HCT116 (cell line): Measurements from ENCODE around the gene POLG. TPM values are rescaled to one million over a fixed set of nuclear protein-coding genes. Genes with fewer than 3 reads are reported as not detected.

ENCODE experiments used
- ATAC-seq: fragments of 200-7000 bp; cut with Tn5 transposase; 2 replicates; pipeline ENCODE4 v1.9.1; 2020; ENCODE audit warnings: mild to moderate bottlenecking, moderate library complexity
- BruUV-seq: library from RNA; stranded (reverse); fragments of 400-500 nt; replicated peaks from 2 replicates; lab custom pipeline; 2021; lab: Mats Ljungman, UMichigan
- CTCF ChIA-PET: fragments of 300-600 bp; sonication (Branson Sonifier 250); formaldehyde crosslinking; loops from one replicate; lab custom pipeline; 2021; ENCODE audit warnings: antibody characterized with exemption; lab: Charles Lee
- POLR2A ChIA-PET: fragments of 300-600, 350-600 bp; sonication (Branson Sonifier 250); formaldehyde crosslinking; loops from one replicate; lab custom pipeline; 2021; ENCODE audit warnings: antibody characterized with exemption; lab: Charles Lee
- RAD21 ChIA-PET, 2 experiments: fragments of 300-600 bp; sonication (Branson Sonifier 250); formaldehyde crosslinking; loops; one replicate each; lab custom pipeline; 2023; ENCODE audit warnings: low total read pairs in 2 of 2; ENCODE audit not compliant: uncharacterized antibody in 2 of 2, unreplicated experiment in 2 of 2, low non-redundant PET in 1 of 2; lab: Charles Lee
- DNase-seq: peaks from one replicate; pipeline ENCODE4 v3.0.0-alpha.2; 2010; ENCODE audit warnings: low read depth, low spot score
- H2AFZ ChIP-seq: fragments of 200-600 bp; shearing (Covaris generic), sonication (generic); 2 replicates; pipeline ENCODE4 v1.6.1; 2017; ENCODE audit warnings: low read depth, mixed run types, mixed read lengths, antibody characterized with exemption, low read length; ENCODE audit not compliant: poor library complexity, severe bottlenecking
- H3K27ac ChIP-seq: 2 replicates; pipeline ENCODE4 v1.5.1; 2012; ENCODE audit warnings: low read depth, low read length
- H3K27me3 ChIP-seq: fragments of 200-600 bp; sonication (generic); 2 replicates; pipeline ENCODE4 v1.6.1; 2016; ENCODE audit warnings: mixed run types, low read length, mixed read lengths; ENCODE audit not compliant: insufficient read depth
- H3K36me3 ChIP-seq, 2 experiments: fragments of 200-500 bp in 1 of 2; fragments of 200-600 bp in 1 of 2; sonication (Bioruptor generic) in 1 of 2; sonication (generic) in 1 of 2; 2 replicates each; pipeline versions ENCODE4 v1.5.1 to v1.6.1; 2014 to 2016; ENCODE audit warnings: low read length in 2 of 2, inconsistent platforms in 1 of 2, mixed read lengths in 1 of 2, mixed run types in 1 of 2; ENCODE audit not compliant: insufficient read depth in 2 of 2, control insufficient read depth in 1 of 2
- H3K4me1 ChIP-seq, 2 experiments: fragments of 200-600 bp in 1 of 2; sonication (generic) in 1 of 2; 2 replicates each; pipeline versions ENCODE4 v1.5.1 to v1.6.1; 2012 to 2017; ENCODE audit warnings: low read length in 2 of 2, inconsistent platforms in 1 of 2, mild to moderate bottlenecking in 1 of 2, mixed read lengths in 1 of 2, mixed run types in 1 of 2, moderate library complexity in 1 of 2; ENCODE audit not compliant: insufficient read depth in 2 of 2, control insufficient read depth in 1 of 2
- H3K4me2 ChIP-seq: fragments of 200-600 bp; sonication (generic); 2 replicates; pipeline ENCODE4 v1.6.1; 2017; ENCODE audit warnings: mixed run types, low read length, mixed read lengths
- H3K4me3 ChIP-seq, 2 experiments: fragments of 200-600 bp in 1 of 2; sonication (generic) in 1 of 2; replicated peaks in 1 of 2; 2 replicates each; pipeline ENCODE4 v1.5.1; 2011 to 2016; ENCODE audit warnings: low read length in 2 of 2, control low read depth in 1 of 2, low read depth in 1 of 2, mild to moderate bottlenecking in 1 of 2, mixed read lengths in 1 of 2, mixed run types in 1 of 2
- H3K79me2 ChIP-seq: fragments of 200-600 bp; sonication (generic); 2 replicates; pipeline ENCODE4 v1.6.1; 2017; ENCODE audit warnings: mild to moderate bottlenecking, mixed run types, low read length, moderate library complexity, mixed read lengths; ENCODE audit not compliant: insufficient read depth
- H3K9ac ChIP-seq: fragments of 200-600 bp; sonication (generic); 2 replicates; pipeline ENCODE4 v1.6.1; 2016; ENCODE audit warnings: low read length, mixed read lengths
- H3K9me2 ChIP-seq: fragments of 200-600 bp; sonication (generic), shearing (Covaris generic); 2 replicates; pipeline ENCODE4 v1.6.1; 2017; ENCODE audit warnings: mixed run types, mild to moderate bottlenecking, moderate library complexity; ENCODE audit not compliant: insufficient read depth
- H3K9me3 ChIP-seq, 2 experiments: fragments of 200-500 bp in 1 of 2; fragments of 200-600 bp in 1 of 2; sonication (Bioruptor generic) in 1 of 2; sonication (generic) in 1 of 2; 2 replicates each; pipeline ENCODE4 v1.6.1; 2014 to 2017; ENCODE audit warnings: low read length in 2 of 2, mixed read lengths in 2 of 2, inconsistent platforms in 1 of 2, low read depth in 1 of 2, mild to moderate bottlenecking in 1 of 2, mixed run types in 1 of 2, moderate library complexity in 1 of 2; ENCODE audit not compliant: control insufficient read depth in 1 of 2, insufficient read depth in 1 of 2
- H4K20me1 ChIP-seq: fragments of 200-600 bp; sonication (generic), shearing (Covaris generic); 2 replicates; pipeline ENCODE4 v1.6.1; 2017; ENCODE audit warnings: mixed run types, mild to moderate bottlenecking, moderate library complexity; ENCODE audit not compliant: insufficient read depth
- CTCF ChIP-seq, 3 experiments: fragments of 200-600 bp in 1 of 3; sonication (generic) in 1 of 3; IDR thresholded peaks in 2 of 3; conservative IDR thresholded peaks in 1 of 3; 2 replicates each; pipeline ENCODE4 v1.5.1; 2012 to 2017; ENCODE audit warnings: low read depth in 2 of 3, low read length in 2 of 3, antibody characterized with exemption in 1 of 3, borderline replicate concordance in 1 of 3, control low read depth in 1 of 3, mild to moderate bottlenecking in 1 of 3, mixed read lengths in 1 of 3, mixed run types in 1 of 3, moderate library complexity in 1 of 3; ENCODE audit not compliant: insufficient read depth in 1 of 3
- EGR1 ChIP-seq: IDR thresholded peaks from 2 replicates; pipeline ENCODE4 v1.6.1; 2012; ENCODE audit warnings: low read depth
- ELF1 ChIP-seq: IDR thresholded peaks from 2 replicates; pipeline ENCODE4 v1.6.1; 2012; ENCODE audit warnings: low read depth, borderline replicate concordance
- EZH2 ChIP-seq: fragments of 200-600 bp; sonication (generic); IDR thresholded peaks from 2 replicates; pipeline ENCODE4 v1.6.1; 2017; ENCODE audit warnings: antibody characterized with exemption, mixed run types
- EZH2phosphoT487 ChIP-seq: fragments of 200-600 bp; IDR thresholded peaks from 2 replicates; pipeline ENCODE4 v1.6.1; 2018; ENCODE audit warnings: antibody characterized with exemption, borderline replicate concordance
- FOSL1 ChIP-seq: IDR thresholded peaks from 2 replicates; pipeline ENCODE4 v1.6.1; 2012; ENCODE audit warnings: low read depth
- RAD21 ChIP-seq: IDR thresholded peaks from 2 replicates; pipeline ENCODE4 v1.6.1; 2012; ENCODE audit warnings: low read depth, mild to moderate bottlenecking
- REST ChIP-seq: IDR thresholded peaks from 2 replicates; pipeline ENCODE4 v1.6.1; 2012; ENCODE audit warnings: low read depth
- SP1 ChIP-seq: IDR thresholded peaks from 2 replicates; pipeline ENCODE4 v1.6.1; 2012; ENCODE audit warnings: low read depth
- SRF ChIP-seq: IDR thresholded peaks from 2 replicates; pipeline ENCODE4 v1.6.1; 2012; ENCODE audit warnings: low read depth
- TCF7L2 ChIP-seq: IDR thresholded peaks from 2 replicates; pipeline ENCODE4 v1.7.0; 2011; ENCODE audit warnings: borderline replicate concordance, inconsistent platforms; ENCODE audit not compliant: insufficient read depth, insufficient read length; ENCODE audit errors: extremely low read depth
- YY1 ChIP-seq: IDR thresholded peaks from 2 replicates; pipeline ENCODE4 v1.6.1; 2011; ENCODE audit warnings: low read length, low read depth, moderate library complexity, mild to moderate bottlenecking; ENCODE audit not compliant: insufficient replicate concordance; ENCODE audit errors: extremely low read depth
- intact Hi-C: fragments of 100-400 bp; cut with micrococcal nuclease; formaldehyde crosslinking; loops from 2 replicates; pipeline ENCODE4 v1.10.0; 2022
- total RNA-seq: library from RNA; stranded (reverse); gene quantifications from one replicate; pipeline ENCODE4 v1.2.1, GENCODE V29; 2021; ENCODE audit not compliant: unreplicated experiment
- TF ChIP-seq, protein P1 (sequence below): IDR thresholded peaks from 2 replicates; pipeline ENCODE4 v1.6.1; 2012
- TF ChIP-seq, protein P2 (sequence below): IDR thresholded peaks from 2 replicates; pipeline ENCODE4 v1.6.1; 2012

Gene POLG
- total RNA-seq, 1 experiment from 2014 or later, result 72.7 TPM

GRCh38 chr15:89315375-89315929 lies 19.2 kb downstream of the POLG start (continued):
- TF ChIP-seq REST (no peak), EGR1 (no peak)

DNA sequence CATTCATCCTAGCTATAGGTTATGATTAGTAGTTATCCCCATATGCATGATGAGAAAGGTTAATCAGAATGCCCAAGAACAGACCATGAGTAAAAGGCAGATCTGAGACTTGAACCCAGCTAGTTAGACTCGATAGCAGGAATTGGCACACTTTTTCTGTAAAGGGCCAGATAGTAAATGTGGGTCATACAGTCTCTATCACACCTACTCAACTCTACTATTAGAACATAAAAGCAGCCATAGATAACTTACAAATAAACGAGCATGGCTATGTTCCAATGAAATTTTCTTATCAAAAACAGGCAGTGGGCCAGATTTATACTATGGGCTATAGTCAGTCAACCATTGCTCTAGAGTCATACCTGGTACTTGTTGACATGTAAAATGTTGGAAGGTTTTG lies 24.6 kb downstream of the POLG start:
- no peak overlapping the region for H3K4me3 ChIP-seq
- no peaks in the 10 kb centered on the region for H3K79me2 ChIP-seq
- H3K9me3 ChIP-seq, result no peaks in the 10 kb centered on the region
- CTCF ChIA-PET, result interaction anchor here (1.1 kb wide), 1 partner anchor 49 kb away, joined by 3 read pairs; no protein-coding TSS in a partner anchor
- H3K9ac ChIP-seq, result no peak overlapping the region
- no peak overlapping the region for H3K4me2 ChIP-seq
- DNase-seq (no peak), ATAC-seq (no peak)
- H3K9me2 ChIP-seq, result no peaks in the 10 kb centered on the region
- TF ChIP-seq SP1 (no peak), EZH2 (no peak), YY1 (no peak), RAD21 (no peak), ELF1 (no peak), FOSL1 (no peak), EZH2phosphoT487 (no peak), SRF (no peak), TCF7L2 (no peak), CTCF (IDR thresholded peaks at IDR 0.05 in 2 of 3, conservative IDR thresholded peaks at IDR 0.05 in 1 of 3; ENCODE audit: borderline replicate concordance in 1 of 3, insufficient read depth in 1 of 3, low read depth in 2 of 3, low read length in 2 of 3) (no peak)
- TF ChIP-seq, protein P1, sequence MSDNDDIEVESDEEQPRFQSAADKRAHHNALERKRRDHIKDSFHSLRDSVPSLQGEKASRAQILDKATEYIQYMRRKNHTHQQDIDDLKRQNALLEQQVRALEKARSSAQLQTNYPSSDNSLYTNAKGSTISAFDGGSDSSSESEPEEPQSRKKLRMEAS, result no peak
- TF ChIP-seq, protein P2, sequence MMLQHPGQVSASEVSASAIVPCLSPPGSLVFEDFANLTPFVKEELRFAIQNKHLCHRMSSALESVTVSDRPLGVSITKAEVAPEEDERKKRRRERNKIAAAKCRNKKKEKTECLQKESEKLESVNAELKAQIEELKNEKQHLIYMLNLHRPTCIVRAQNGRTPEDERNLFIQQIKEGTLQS, result no peak
- RAD21 ChIA-PET, result no interaction called here
- no peaks in the 10 kb centered on the region for H3K4me1 ChIP-seq
- H4K20me1 ChIP-seq, result no peaks in the 10 kb centered on the region
- no peak overlapping the region for H3K27ac ChIP-seq
- no TSS peak for BruUV-seq
- intact Hi-C loops, result no loop called here
- POLR2A ChIA-PET, result no interaction called here
- no peak overlapping the region for H2AFZ ChIP-seq
- peaks cover 34 to 68% of the 10 kb centered on the region in 2 experiments for H3K36me3 ChIP-seq
- no peaks in the 10 kb centered on the region for H3K27me3 ChIP-seq
